ENCODE results near the gene USH2A.

DNA sequence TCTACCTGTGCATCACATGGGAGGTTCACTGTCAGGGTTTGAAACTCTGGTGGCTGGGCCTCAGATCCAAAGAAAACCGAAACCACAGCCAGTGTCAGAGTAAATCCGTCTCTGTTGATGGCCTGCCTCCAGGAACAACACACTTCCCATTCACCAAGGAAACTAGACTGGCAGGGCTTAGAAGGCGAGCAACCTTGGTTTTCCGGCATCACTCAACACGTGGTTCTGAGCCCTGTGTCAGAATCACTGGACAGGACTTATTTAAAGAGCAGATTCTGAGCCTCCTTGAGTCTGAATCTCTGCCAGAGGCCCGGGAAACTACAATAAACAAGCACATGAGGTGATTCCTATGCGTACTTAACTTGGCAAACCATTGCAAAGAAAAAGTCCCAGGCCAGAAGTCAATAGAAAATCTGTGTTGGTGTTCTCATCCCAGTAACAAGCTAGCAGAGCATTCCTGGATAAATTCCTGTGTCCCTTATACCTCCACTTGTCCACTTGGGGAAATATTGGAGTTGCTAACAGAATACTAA lies 786.1 kb downstream of the USH2A start:
- TF ChIP-seq, protein P1, sequence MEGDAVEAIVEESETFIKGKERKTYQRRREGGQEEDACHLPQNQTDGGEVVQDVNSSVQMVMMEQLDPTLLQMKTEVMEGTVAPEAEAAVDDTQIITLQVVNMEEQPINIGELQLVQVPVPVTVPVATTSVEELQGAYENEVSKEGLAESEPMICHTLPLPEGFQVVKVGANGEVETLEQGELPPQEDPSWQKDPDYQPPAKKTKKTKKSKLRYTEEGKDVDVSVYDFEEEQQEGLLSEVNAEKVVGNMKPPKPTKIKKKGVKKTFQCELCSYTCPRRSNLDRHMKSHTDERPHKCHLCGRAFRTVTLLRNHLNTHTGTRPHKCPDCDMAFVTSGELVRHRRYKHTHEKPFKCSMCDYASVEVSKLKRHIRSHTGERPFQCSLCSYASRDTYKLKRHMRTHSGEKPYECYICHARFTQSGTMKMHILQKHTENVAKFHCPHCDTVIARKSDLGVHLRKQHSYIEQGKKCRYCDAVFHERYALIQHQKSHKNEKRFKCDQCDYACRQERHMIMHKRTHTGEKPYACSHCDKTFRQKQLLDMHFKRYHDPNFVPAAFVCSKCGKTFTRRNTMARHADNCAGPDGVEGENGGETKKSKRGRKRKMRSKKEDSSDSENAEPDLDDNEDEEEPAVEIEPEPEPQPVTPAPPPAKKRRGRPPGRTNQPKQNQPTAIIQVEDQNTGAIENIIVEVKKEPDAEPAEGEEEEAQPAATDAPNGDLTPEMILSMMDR (IDR thresholded peaks at IDR 0.05; ENCODE audit: poor library complexity, severe bottlenecking) = no peak
- TF ChIP-seq POLR2AphosphoS5 (IDR thresholded peaks at IDR 0.05) = no peak
- TF ChIP-seq EZH2 (IDR thresholded peaks at IDR 0.05; ENCODE audit: borderline replicate concordance, insufficient read depth, low read length, poor library complexity, severe bottlenecking) = no peak
